Activated effector memory CD4-positive, alpha-beta T cell treated with anti-CD3 and anti-CD28 coated beads, Interleukin-2, amount 50 U/mL, for 16 hours (primary cell): Measurements from ENCODE around the gene RTEL1.
A peak's percentile ranks its signal among the peaks of the same experiment; 100 is the strongest.
"Not testable (repeated sequence)": the region's sequence is repeated elsewhere in the genome, so short reads cannot be mapped to it uniquely, and the experiment has no call there.

Experiments
- DNase-seq: peaks from one replicate; pipeline ENCODE4 v3.0.0-alpha.2; 2020

Gene RTEL1

GRCh38 chr20:63657937-63658748 is at the start of gene RTEL1:
Gene RTEL1, plus strand, starts transcription at chr20:63658312. Its CDS starts 1,091 bp downstream, at chr20:63659403.
- DNase-seq, result peak; percentile 96

GRCh38 chr20:63610581-63611435 is 47.3 kb upstream of the RTEL1 start:
- no peak for DNase-seq

- no peak for DNase-seq
Measured at GRCh38 chr20:63611646-63612045, 46.5 kb upstream of the RTEL1 start.

GRCh38 chr20:63612276-63612931 is 45.7 kb upstream of the RTEL1 start:
- DNase-seq, result peak; percentile 56

- DNase-seq, result not testable (repeated sequence)
Measured at GRCh38 chr20:63613863-63614594, 44.1 kb upstream of the RTEL1 start.

GRCh38 chr20:63617092-63617875 is 40.8 kb upstream of the RTEL1 start:
- DNase-seq, result no peak

GRCh38 chr20:63617876-63618265 is 40.2 kb upstream of the RTEL1 start:
- no peak for DNase-seq

- no peak for DNase-seq
Measured at GRCh38 chr20:63618291-63618980, 39.7 kb upstream of the RTEL1 start.

- no peak for DNase-seq
Measured at GRCh38 chr20:63619086-63619485, 39.0 kb upstream of the RTEL1 start.

- DNase-seq, result no peak
Measured at GRCh38 chr20:63619505-63619904, 38.6 kb upstream of the RTEL1 start.

- DNase-seq, result no peak
Measured at GRCh38 chr20:63620991-63621390, 37.1 kb upstream of the RTEL1 start.

GRCh38 chr20:63622096-63622495 is 36.0 kb upstream of the RTEL1 start:
- DNase-seq, result no peak

GRCh38 chr20:63622732-63623131 is 35.4 kb upstream of the RTEL1 start:
- no peak for DNase-seq

- DNase-seq, result no peak
Measured at GRCh38 chr20:63624486-63624885, 33.6 kb upstream of the RTEL1 start.

GRCh38 chr20:63625771-63626423 is 32.2 kb upstream of the RTEL1 start:
- peak; percentile 72 for DNase-seq

- DNase-seq, result peak; percentile 90
Measured at GRCh38 chr20:63626424-63627128, 31.5 kb upstream of the RTEL1 start, which contains the start of gene GMEB2. Gene GMEB2, minus strand, starts transcription at chr20:63627101. Its CDS starts 7,704 bp downstream, at chr20:63619397.

- peak; percentile 98 for DNase-seq
Measured at GRCh38 chr20:63627129-63627750, 30.9 kb upstream of the RTEL1 start.

- no peak for DNase-seq
Measured at GRCh38 chr20:63627751-63628245, 30.3 kb upstream of the RTEL1 start.
